ENCODE results near the gene MCF2L2. TPM values are rescaled to one million over a fixed set of nuclear protein-coding genes. Genes with fewer than 3 reads are reported as not detected.
A peak's percentile ranks its signal among the peaks of the same experiment; 100 is the strongest.

The MCF2L2 gene
- total and polyA plus RNA-seq, 7 donors = 0.17 to 2.7 (median 0.57) TPM

DNA sequence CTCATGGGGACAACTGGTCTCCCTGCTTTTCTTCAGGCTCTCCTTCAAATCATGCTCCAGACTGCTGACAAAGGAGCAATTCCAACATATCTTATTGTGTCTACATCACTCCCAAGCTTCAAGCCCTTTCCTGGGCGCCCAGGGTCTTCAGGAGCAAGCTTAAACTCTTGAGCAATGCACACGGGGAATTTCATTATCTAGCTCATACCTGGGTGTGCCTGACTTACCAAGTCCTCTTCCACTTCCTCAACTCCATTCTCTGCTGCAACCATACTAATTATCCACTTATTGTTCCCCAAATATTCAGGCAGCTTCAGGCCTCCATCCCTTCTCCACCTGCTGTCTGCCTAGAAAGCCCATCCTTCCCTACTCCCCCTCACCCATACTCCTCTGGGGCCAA, 124.7 kb downstream of the MCF2L2 start:
- no peaks in the 10 kb centered on the region for H3K9me3 ChIP-seq
- no peaks in the 10 kb centered on the region for H3K36me3 ChIP-seq (ENCODE audit: insufficient read depth in 1 of 2, low read depth in 1 of 2)
- ATAC-seq = no peak
- 85 to 95% (median 85%) methylated on average over 2 of the region's 2 CpGs for WGBS, 3 donors
- peaks cover 68% of the 10 kb centered on the region for H3K4me1 ChIP-seq
- no peak overlapping the region for H3K4me3 ChIP-seq
- no peak for DNase-seq
- TF ChIP-seq, protein P1, sequence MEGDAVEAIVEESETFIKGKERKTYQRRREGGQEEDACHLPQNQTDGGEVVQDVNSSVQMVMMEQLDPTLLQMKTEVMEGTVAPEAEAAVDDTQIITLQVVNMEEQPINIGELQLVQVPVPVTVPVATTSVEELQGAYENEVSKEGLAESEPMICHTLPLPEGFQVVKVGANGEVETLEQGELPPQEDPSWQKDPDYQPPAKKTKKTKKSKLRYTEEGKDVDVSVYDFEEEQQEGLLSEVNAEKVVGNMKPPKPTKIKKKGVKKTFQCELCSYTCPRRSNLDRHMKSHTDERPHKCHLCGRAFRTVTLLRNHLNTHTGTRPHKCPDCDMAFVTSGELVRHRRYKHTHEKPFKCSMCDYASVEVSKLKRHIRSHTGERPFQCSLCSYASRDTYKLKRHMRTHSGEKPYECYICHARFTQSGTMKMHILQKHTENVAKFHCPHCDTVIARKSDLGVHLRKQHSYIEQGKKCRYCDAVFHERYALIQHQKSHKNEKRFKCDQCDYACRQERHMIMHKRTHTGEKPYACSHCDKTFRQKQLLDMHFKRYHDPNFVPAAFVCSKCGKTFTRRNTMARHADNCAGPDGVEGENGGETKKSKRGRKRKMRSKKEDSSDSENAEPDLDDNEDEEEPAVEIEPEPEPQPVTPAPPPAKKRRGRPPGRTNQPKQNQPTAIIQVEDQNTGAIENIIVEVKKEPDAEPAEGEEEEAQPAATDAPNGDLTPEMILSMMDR (IDR thresholded peaks at IDR 0.05) = no peak
- H3K27me3 ChIP-seq (ENCODE audit: insufficient read depth in 3 of 3, low read length in 2 of 3) = no peaks in the 10 kb centered on the region
- intact Hi-C loops (cut with DNase I) = no loop called here
- peak overlapping the region; percentile 88 for H3K27ac ChIP-seq

DNA sequence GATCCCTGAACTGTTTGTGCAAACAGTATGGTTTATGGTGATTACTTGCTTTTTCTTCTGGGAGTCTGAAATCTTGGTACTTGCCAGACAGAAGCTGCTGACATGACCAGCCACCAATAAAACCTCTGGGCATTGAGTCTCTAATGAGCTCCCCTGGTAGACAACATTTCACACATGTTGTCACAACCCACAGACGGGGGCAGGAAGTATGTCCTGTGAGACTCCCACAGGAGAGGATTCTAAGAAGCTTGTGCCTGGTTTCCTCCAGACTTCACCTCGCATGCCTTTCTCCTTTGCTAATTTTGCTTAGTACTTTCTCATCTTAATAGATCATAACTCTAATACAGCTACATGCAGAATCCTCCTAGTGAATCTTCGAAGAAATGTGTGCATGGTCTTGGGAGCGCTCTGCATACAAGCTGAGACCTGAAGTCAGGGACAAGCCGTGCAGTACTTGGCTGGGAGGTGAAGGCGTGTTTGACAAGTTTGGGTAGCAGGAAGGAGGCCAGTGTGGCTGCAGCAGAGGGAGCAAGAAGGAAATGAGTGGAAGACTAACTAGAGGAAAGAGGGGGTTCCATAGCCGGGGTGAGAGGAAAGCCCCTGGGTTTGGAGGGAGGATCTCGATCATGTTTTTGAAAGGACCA, 126.4 kb downstream of the MCF2L2 start:
- DNase-seq = no peak
- no peaks in the 10 kb centered on the region for H3K9me3 ChIP-seq
- H3K4me1 ChIP-seq = peaks cover 71% of the 10 kb centered on the region
- TF ChIP-seq, protein P1 (IDR thresholded peaks at IDR 0.05) = no peak
- WGBS, 3 donors = 47 to 60% (median 51%) methylated on average over 8 of the region's 8 CpGs
- intact Hi-C loops (cut with DNase I) = no loop called here
- H3K36me3 ChIP-seq (ENCODE audit: insufficient read depth in 1 of 2, low read depth in 1 of 2) = no peaks in the 10 kb centered on the region
- ATAC-seq = no peak
- no peak overlapping the region for H3K4me3 ChIP-seq
- peak overlapping the region; percentile 88 for H3K27ac ChIP-seq
- H3K27me3 ChIP-seq (ENCODE audit: insufficient read depth in 3 of 3, low read length in 2 of 3) = no peaks in the 10 kb centered on the region

DNA sequence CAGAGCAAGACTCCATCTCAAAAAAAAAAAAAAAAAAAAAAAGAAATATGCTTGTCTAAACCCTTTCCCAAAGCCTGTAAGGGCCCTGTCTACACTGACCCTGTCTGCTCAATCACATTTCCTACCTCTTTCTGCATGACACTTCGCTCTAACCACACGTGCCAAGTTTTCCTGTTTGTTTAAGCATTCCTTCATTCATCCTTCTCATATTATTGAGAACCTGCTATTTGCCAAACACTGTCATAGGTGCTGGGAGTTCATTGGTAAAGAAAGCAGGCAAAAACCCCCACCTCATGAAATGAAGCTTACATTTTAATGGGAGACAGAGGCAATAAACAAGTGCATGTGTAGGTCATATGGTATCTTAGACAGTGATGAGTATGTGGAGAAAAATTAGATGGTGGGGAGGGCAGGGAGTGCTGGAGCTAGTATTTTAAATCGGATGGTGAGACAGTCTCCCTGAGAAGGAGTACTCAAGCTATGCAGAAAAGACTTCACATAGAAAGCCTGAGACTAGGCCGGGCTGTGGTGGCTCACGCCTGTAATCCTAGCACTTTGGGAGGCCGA, 127.3 kb downstream of the MCF2L2 start:
- H3K36me3 ChIP-seq (ENCODE audit: insufficient read depth in 1 of 2, low read depth in 1 of 2) = peaks cover 0 to 2% of the 10 kb centered on the region in 2 donors
- no peaks in the 10 kb centered on the region for H3K27me3 ChIP-seq (ENCODE audit: insufficient read depth in 3 of 3, low read length in 2 of 3)
- DNase-seq = no peak
- intact Hi-C loops (cut with DNase I) = no loop called here
- WGBS, 3 donors = 72 to 91% (median 73%) methylated on average over 6 of the region's 6 CpGs
- no peaks in the 10 kb centered on the region for H3K9me3 ChIP-seq
- TF ChIP-seq, protein P1 (IDR thresholded peaks at IDR 0.05) = no peak
- H3K27ac ChIP-seq = peak overlapping the region; percentile 88
- H3K4me1 ChIP-seq = peaks cover 71% of the 10 kb centered on the region
- no peak overlapping the region for H3K4me3 ChIP-seq
- peak in 3 of 4 donors; percentile 22 to 38 (median 37) for ATAC-seq

DNA sequence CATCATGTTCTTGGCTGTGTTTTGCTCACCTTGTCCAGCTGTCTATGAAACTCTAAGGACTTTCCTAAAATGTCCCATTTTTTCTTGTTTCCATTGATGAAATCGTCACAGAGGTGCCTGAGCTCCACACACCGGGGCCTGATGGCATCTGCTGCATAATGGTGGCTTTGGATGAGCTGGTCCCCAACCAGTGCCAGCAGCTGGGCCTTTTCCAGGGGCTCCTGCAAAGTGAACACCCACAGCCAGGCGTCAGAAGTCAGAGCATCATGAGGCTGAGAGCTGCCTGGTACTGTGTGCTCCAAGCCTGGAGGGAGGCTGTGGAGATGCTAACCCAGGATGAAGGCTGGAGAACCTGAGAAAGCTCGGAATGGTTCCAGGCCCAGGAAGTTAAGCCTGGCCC, 128.4 kb downstream of the MCF2L2 start:
- ATAC-seq (peak in 2 of 4 donors; percentile 6 to 16), DNase-seq (peak in 1 of 2 donors; percentile 70)
- Histone ChIP-seq H3K9me3 (no peaks in the 10 kb centered on the region), H3K36me3 (ENCODE audit: insufficient read depth in 1 of 2, low read depth in 1 of 2) (peaks cover 0 to 7% of the 10 kb centered on the region in 2 donors), H3K27me3 (ENCODE audit: insufficient read depth in 3 of 3, low read length in 2 of 3) (no peaks in the 10 kb centered on the region), H3K4me3 (no peak overlapping the region), H3K27ac (peak overlapping the region; percentile 88), H3K4me1 (peaks cover 80% of the 10 kb centered on the region)
- TF ChIP-seq, protein P1 (IDR thresholded peaks at IDR 0.05) = no peak
- WGBS, 3 donors = 45 to 61% (median 53%) methylated on average over 4 of the region's 4 CpGs
- intact Hi-C loops (cut with DNase I) = loop anchor here in 1 of 2 donors (10.0 kb wide), 1 partner anchor 335 kb away; the partner anchor contains the start of gene KLHL24
